Muscle layer of colon (tissue), 2 donors: ENCODE measurements around the gene CCDC127.

Experiments
- H3K27ac ChIP-seq: one replicate; pipeline ENCODE4 v1.7.0; 2013; ENCODE audit warnings: low read depth, mild to moderate bottlenecking, low read length, moderate library complexity
- H3K27me3 ChIP-seq, 2 donors: one replicate each; pipeline ENCODE4 v1.7.0; 2013; ENCODE audit warnings: low read length in 2 of 2, mild to moderate bottlenecking in 2 of 2; ENCODE audit not compliant: insufficient read depth in 2 of 2, control insufficient read depth in 1 of 2
- H3K36me3 ChIP-seq: one replicate; pipeline ENCODE4 v1.7.0; 2013; ENCODE audit warnings: mild to moderate bottlenecking, low read length; ENCODE audit not compliant: insufficient read depth
- H3K4me1 ChIP-seq: one replicate; pipeline ENCODE4 v1.7.0; 2013; ENCODE audit warnings: mild to moderate bottlenecking, low read length; ENCODE audit not compliant: insufficient read depth
- H3K4me3 ChIP-seq, 2 donors: one replicate each; pipeline ENCODE4 v1.7.0; 2013; ENCODE audit warnings: low read length in 2 of 2, low read depth in 1 of 2, mild to moderate bottlenecking in 1 of 2, moderate library complexity in 1 of 2
- H3K9ac ChIP-seq: one replicate; pipeline ENCODE4 v1.7.0; 2013; ENCODE audit warnings: low read length
- H3K9me3 ChIP-seq: one replicate; pipeline ENCODE4 v1.7.0; 2013; ENCODE audit warnings: mild to moderate bottlenecking, low read length
- donor health status: abdominal sarcoma.
- donor health status: Adenocarcinoma of cecum.

The CCDC127 gene

DNA sequence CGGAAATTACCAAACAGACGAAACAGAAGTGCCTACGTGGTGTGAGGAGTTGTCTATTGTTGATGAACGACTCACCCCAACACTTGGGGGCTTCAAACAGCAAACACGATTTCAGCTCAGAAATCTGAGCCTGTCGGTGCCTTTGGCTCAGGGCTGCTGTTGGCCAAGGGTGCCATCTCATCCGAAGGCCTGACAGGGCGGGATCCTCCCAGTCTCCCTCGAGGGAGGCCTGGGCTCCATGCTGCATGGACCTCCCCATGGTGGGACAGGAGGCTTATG is 25.3 kb downstream of the CCDC127 start:
- H3K36me3 ChIP-seq: no peaks in the 10 kb centered on the region
- H3K27ac ChIP-seq: no peak overlapping the region
- H3K9ac ChIP-seq: no peak overlapping the region
- H3K4me3 ChIP-seq: no peak overlapping the region
- H3K4me1 ChIP-seq: peaks cover 17% of the 10 kb centered on the region
- H3K27me3 ChIP-seq: peaks cover 0 to 12% of the 10 kb centered on the region in 2 donors
- no peaks in the 10 kb centered on the region for H3K9me3 ChIP-seq

DNA sequence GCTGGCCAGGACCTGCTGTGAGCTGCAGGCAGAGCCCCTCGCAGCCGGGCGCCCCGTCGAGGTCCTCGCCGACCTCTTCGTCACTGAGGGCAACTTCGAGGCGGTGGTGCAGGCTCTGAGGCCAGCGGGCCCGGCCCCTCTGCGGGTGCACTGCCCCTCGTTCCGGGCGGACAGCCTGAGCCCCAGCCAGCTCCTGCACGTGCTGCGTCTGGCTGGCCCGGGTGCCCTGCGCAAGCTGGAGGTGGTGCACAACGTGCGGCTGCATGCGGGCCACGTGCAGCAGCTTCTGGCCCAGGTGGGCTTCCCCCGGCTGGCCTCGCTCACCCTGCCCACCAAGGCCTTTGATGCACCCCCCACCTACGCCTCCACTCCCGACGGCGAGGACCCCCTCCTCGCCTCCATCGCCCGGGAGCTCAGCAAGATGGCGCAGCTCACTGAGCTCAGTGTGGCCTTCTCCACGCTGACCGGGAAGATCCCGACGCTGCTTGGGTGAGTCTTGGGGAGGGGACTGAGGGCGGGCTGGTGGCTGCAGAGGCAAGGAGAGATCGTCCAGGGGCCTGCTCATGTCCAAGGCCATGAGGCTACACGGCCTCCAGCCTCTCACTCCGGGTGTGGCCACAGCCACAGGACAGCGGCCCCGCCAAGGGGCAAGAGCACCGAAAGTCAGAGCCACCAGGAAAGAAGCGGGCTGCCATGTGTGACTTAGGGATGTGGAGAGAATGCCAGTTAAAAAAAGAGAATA is 25.8 kb downstream of the CCDC127 start:
- Histone ChIP-seq H3K27me3 (peaks cover 0 to 12% of the 10 kb centered on the region in 2 donors), H3K9me3 (no peaks in the 10 kb centered on the region), H3K27ac (no peak overlapping the region), H3K4me1 (peaks cover 17% of the 10 kb centered on the region), H3K9ac (no peak overlapping the region), H3K4me3 (no peak overlapping the region), H3K36me3 (no peaks in the 10 kb centered on the region)

GRCh38 chr5:191036-191948 is 26.7 kb downstream of the CCDC127 start, which contains the start of gene LRRC14B:
LRRC14B (plus strand) TSS chr5:191495; CDS start chr5:191539, 44 bp downstream.
- Histone ChIP-seq H3K27ac (peak within 1 kb of the TSS; percentile 25), H3K9ac (no peak within 1 kb of the TSS), H3K27me3 (peaks cover 0 to 12% of the 10 kb centered on the region in 2 donors), H3K36me3 (no peaks in the 10 kb centered on the region), H3K4me3 (peak within 1 kb of the TSS in 1 of 2 donors; percentile 26), H3K4me1 (peaks cover 17% of the 10 kb centered on the region), H3K9me3 (no peaks in the 10 kb centered on the region)

- Histone ChIP-seq H3K27me3 (peaks cover 0 to 12% of the 10 kb centered on the region in 2 donors), H3K9me3 (no peaks in the 10 kb centered on the region), H3K4me1 (peaks cover 17% of the 10 kb centered on the region), H3K9ac (no peak overlapping the region), H3K27ac (peak overlapping the region; percentile 25), H3K36me3 (no peaks in the 10 kb centered on the region), H3K4me3 (peak overlapping the region in 1 of 2 donors; percentile 26)
Measured at GRCh38 chr5:190366-191035, 27.5 kb downstream of the CCDC127 start.

GRCh38 chr5:189976-190365 is 28.0 kb downstream of the CCDC127 start:
- Histone ChIP-seq H3K36me3 (no peaks in the 10 kb centered on the region), H3K27me3 (peaks cover 0 to 12% of the 10 kb centered on the region in 2 donors), H3K4me3 (no peak overlapping the region), H3K9ac (no peak overlapping the region), H3K27ac (no peak overlapping the region), H3K9me3 (no peaks in the 10 kb centered on the region), H3K4me1 (peaks cover 17% of the 10 kb centered on the region)

GRCh38 chr5:189486-189885 is 28.5 kb downstream of the CCDC127 start:
- Histone ChIP-seq H3K9me3 (no peaks in the 10 kb centered on the region), H3K36me3 (no peaks in the 10 kb centered on the region), H3K4me1 (peaks cover 17% of the 10 kb centered on the region), H3K4me3 (no peak overlapping the region), H3K27me3 (peaks cover 0 to 12% of the 10 kb centered on the region in 2 donors), H3K9ac (no peak overlapping the region), H3K27ac (no peak overlapping the region)

- Histone ChIP-seq H3K4me1 (peaks cover 17% of the 10 kb centered on the region), H3K27ac (no peak overlapping the region), H3K9me3 (no peaks in the 10 kb centered on the region), H3K27me3 (peaks cover 0 to 12% of the 10 kb centered on the region in 2 donors), H3K9ac (peak overlapping the region; percentile 14), H3K36me3 (no peaks in the 10 kb centered on the region), H3K4me3 (peak overlapping the region in 1 of 2 donors; percentile 44)
Measured at GRCh38 chr5:188488-189481, 29.2 kb downstream of the CCDC127 start.

GRCh38 chr5:187617-188451 is 30.1 kb downstream of the CCDC127 start:
- H3K9ac ChIP-seq: peak overlapping the region; percentile 14
- H3K27me3 ChIP-seq: peaks cover 0 to 12% of the 10 kb centered on the region in 2 donors
- no peak overlapping the region for H3K27ac ChIP-seq
- H3K4me1 ChIP-seq: peaks cover 17% of the 10 kb centered on the region
- no peaks in the 10 kb centered on the region for H3K9me3 ChIP-seq
- peak overlapping the region in 1 of 2 donors; percentile 44 for H3K4me3 ChIP-seq
- no peaks in the 10 kb centered on the region for H3K36me3 ChIP-seq

- Histone ChIP-seq H3K36me3 (no peaks in the 10 kb centered on the region), H3K27me3 (peaks cover 0 to 7% of the 10 kb centered on the region in 2 donors), H3K9ac (no peak overlapping the region), H3K9me3 (no peaks in the 10 kb centered on the region), H3K27ac (no peak overlapping the region), H3K4me3 (no peak overlapping the region), H3K4me1 (peaks cover 17% of the 10 kb centered on the region)
Measured at GRCh38 chr5:187042-187431, 30.9 kb downstream of the CCDC127 start.
